Measurements from ENCODE around the gene ACR. TPM values are rescaled to one million over a fixed set of nuclear protein-coding genes. Genes with fewer than 3 reads are reported as not detected.
A peak's percentile ranks its signal among the peaks of the same experiment; 100 is the strongest.

Gene ACR
- total RNA-seq, 1 donor from 2014 or later: not detected

- Mint-ChIP-seq H3K36me3 (ENCODE audit: low read depth, unreplicated experiment) (peaks cover 9% of the 10 kb centered on the region), H3K4me3 (ENCODE audit: unreplicated experiment) (no peak overlapping the region), H3K27me3 (ENCODE audit: low read depth, unreplicated experiment) (peaks cover 9% of the 10 kb centered on the region), H3K4me1 (ENCODE audit: low read depth, unreplicated experiment) (peaks cover 17% of the 10 kb centered on the region), H3K9me3 (ENCODE audit: unreplicated experiment) (no peaks in the 10 kb centered on the region), H3K27ac (ENCODE audit: unreplicated experiment) (peak overlapping the region; percentile 63)
- no peaks in the 10 kb centered on the region for H3K27me3 ChIP-seq (ENCODE audit: insufficient read depth, low read length)
- no peak overlapping the region for H3K4me3 ChIP-seq (ENCODE audit: insufficient read depth, low read depth, low read length)
- DNase-seq (ENCODE audit: low read depth) (no peak), FAIRE-seq (no peak)
- no peak for TF ChIP-seq CTCF (IDR thresholded peaks at IDR 0.05; ENCODE audit: insufficient read depth, low read depth, low read length)
- no peak overlapping the region for H3K4me2 ChIP-seq (ENCODE audit: low read length)
- H3K79me2 ChIP-seq (ENCODE audit: insufficient read depth, low read length): no peaks in the 10 kb centered on the region
- peaks cover 10% of the 10 kb centered on the region for H3K4me1 ChIP-seq (ENCODE audit: insufficient read depth, low read length)
- H4K20me1 ChIP-seq (ENCODE audit: insufficient read depth, low read length): peaks cover 23% of the 10 kb centered on the region
- H3K36me3 ChIP-seq (ENCODE audit: insufficient read depth, low read length): no peaks in the 10 kb centered on the region
- no peak overlapping the region for H3K9ac ChIP-seq (ENCODE audit: low read length)
- no peak overlapping the region for H3K27ac ChIP-seq (ENCODE audit: low read depth, low read length)
- H3K9me3 ChIP-seq (ENCODE audit: insufficient read depth, low read depth, low read length): no peaks in the 10 kb centered on the region
- no peak overlapping the region for H2AFZ ChIP-seq (ENCODE audit: low read depth, low read length)
Observed at GRCh38 chr22:50702261-50702671, 35.7 kb upstream of the ACR start.

DNA sequence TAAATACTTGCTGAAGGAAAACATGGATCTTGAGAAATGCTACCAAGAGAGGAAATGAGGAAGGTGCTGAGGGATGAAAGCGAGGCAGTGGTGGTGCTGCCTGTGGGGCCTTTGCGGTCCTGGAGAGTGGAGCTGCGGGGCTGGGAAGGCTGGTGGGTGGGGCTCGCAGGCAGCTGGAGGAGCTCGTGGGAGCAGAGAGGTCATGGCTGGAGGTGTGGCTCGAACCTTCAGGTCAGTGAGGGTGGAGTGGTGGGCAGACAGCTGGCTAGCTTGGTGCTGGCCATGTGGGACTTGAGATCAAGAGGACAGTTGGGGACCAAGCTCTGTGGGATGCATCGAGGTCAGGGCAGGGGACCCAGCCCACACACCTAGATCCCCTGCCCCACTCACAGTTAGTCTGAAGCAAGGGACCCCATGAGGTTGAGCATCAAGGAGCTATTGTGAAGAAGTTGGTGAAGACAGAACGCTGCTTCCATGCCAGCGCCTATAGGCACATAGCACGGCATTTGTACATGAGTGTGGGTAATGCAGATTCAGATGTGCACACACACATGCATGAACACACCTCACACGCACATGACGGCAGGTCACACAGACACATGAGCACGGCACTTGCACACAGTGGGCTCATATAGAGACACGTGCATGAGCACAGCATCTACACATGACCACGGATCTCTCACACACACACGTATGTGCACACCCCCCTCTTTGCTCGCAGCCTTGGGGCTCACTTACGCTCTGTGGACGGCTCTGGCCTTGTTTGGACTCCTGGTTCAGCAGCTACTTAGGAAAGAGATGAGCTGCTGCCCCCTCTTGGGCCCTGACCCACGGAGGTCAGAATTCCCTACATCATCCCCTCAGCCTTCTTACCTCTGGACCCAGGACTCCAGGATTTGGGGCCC, 34.9 kb upstream of the ACR start:
- TF ChIP-seq CTCF (IDR thresholded peaks at IDR 0.05; ENCODE audit: insufficient read depth, low read depth, low read length) (no peak), EZH2 (IDR thresholded peaks at IDR 0.05; ENCODE audit: insufficient read depth, low read length) (no peak)
- H3K79me2 ChIP-seq (ENCODE audit: insufficient read depth, low read length): no peaks in the 10 kb centered on the region
- H3K9me3 ChIP-seq (ENCODE audit: insufficient read depth, low read depth, low read length): no peaks in the 10 kb centered on the region
- no peak overlapping the region for H2AFZ ChIP-seq (ENCODE audit: low read depth, low read length)
- Mint-ChIP-seq H3K4me1 (ENCODE audit: low read depth, unreplicated experiment) (peaks cover 17% of the 10 kb centered on the region), H3K4me3 (ENCODE audit: unreplicated experiment) (no peak overlapping the region), H3K27me3 (ENCODE audit: low read depth, unreplicated experiment) (peaks cover 9% of the 10 kb centered on the region), H3K36me3 (ENCODE audit: low read depth, unreplicated experiment) (peaks cover 9% of the 10 kb centered on the region), H3K27ac (ENCODE audit: unreplicated experiment) (peak overlapping the region; percentile 63), H3K9me3 (ENCODE audit: unreplicated experiment) (peaks cover 3% of the 10 kb centered on the region)
- FAIRE-seq: no peak
- H3K27me3 ChIP-seq (ENCODE audit: insufficient read depth, low read length): no peaks in the 10 kb centered on the region
- H4K20me1 ChIP-seq (ENCODE audit: insufficient read depth, low read length): peaks cover 23% of the 10 kb centered on the region
- no peak for DNase-seq (ENCODE audit: low read depth)
- peaks cover 5% of the 10 kb centered on the region for H3K4me1 ChIP-seq (ENCODE audit: insufficient read depth, low read length)
- no peaks in the 10 kb centered on the region for H3K36me3 ChIP-seq (ENCODE audit: insufficient read depth, low read length)
- no peak overlapping the region for H3K4me2 ChIP-seq (ENCODE audit: low read length)
- H3K4me3 ChIP-seq (ENCODE audit: insufficient read depth, low read depth, low read length): no peak overlapping the region
- H3K9ac ChIP-seq (ENCODE audit: low read length): no peak overlapping the region
- no peak overlapping the region for H3K27ac ChIP-seq (ENCODE audit: low read depth, low read length)
